ENCODE measurements around the gene FBXL19.

DNA sequence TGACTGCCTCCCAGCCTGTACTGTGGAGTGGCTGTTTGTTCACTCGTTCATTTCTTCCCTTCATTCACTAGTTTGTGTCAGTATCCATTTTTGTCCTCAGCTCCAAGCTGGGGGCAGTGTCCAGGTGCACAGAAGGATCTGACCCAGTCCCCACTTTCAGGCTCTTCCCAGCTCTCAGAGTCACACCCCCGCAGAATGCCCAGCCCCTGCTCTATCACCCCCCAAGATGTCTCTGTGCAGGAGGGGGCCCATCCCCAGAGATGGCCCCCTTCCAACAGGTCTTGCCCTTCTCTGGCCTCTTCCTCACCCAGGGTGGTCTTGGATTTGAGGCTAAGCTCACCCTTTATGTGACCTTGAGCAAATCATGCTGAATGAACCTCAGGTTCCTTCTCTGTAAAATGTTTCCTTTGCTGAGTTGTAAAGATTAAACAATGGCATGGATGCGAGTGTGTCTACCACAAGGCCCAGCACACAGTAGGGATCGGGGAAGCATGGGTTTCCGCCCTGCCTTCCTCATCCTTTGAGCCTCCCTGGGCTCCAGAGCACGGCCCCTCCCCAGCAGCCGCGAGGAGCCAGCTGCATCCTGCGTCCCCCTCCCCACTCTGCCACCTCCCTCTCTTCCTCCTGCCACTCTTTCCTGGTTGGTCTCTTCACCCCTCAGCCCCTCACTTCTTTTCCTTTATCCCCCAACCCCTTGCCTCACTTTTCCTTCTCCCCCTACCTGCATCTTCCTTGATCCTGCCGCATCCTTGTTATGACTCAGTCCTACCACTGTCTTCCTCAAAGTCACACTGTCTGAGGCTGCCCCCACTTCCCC lies 2.8 kb downstream of the FBXL19 start:
- TF ChIP-seq CTCF (optimal IDR thresholded peaks at IDR 0.05 in 1 of 3, IDR thresholded peaks at IDR 0.05 in 1 of 3, conservative IDR thresholded peaks at IDR 0.05 in 1 of 3; ENCODE audit: extremely low read depth in 1 of 3, insufficient read depth in 2 of 3, low read length in 3 of 3) (no peak), EZH2 (IDR thresholded peaks at IDR 0.05; ENCODE audit: low read length) (no peak)
